LNCaP clone FGC (cell line): ENCODE data around the gene C11orf21.

Experiments
- DNase-seq: peaks from one replicate; pipeline ENCODE4 v3.0.0-alpha.2; 2011; ENCODE audit warnings: low read depth
- H3K4me3 ChIP-seq: 2 replicates; pipeline ENCODE4 v1.5.1; 2011; ENCODE audit warnings: mild to moderate bottlenecking, low read depth, low read length, control low read depth
- TF ChIP-seq, protein P1 (sequence below): IDR thresholded peaks from 2 replicates; pipeline ENCODE4 v1.5.1; 2012; ENCODE audit warnings: mild to moderate bottlenecking; ENCODE audit not compliant: control insufficient read depth, insufficient read depth; ENCODE audit errors: extremely low read depth

The C11orf21 gene

DNA sequence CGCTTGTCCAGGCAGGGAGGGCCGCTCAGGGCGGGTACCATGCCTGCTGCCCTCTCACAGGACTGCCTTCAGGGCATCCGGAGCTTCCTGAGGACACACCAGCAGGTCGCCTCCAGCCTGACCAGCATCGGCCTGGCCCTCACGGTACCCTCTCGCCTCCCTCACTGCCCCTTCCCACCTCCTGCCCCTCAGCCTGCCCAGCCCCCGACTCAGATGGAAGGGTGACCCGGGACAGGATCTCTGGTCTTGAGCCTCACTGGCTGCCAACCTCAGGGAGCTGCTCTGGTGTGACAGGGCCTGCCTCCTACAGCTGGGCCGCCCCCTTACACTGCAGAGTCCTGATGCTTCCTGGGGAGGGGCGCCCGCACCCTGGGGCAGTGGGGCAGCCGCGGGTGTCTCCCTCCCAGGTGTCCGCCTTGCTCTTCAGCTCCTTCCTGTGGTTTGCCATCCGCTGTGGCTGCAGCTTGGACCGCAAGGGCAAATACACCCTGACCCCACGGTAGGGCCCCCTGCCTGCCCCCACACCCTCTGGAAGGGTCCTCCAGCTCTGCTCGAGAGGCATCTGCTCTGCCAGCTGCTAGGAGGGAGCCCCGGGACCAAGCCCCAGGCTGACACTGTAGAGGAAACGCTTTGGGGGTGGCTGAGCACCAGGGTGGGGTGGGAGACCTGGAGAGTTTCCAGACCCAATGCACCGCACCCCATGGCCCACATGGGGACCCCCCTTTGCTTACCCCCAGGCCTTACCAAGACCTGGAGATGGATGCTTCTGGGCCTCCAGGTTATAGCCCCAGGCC is 14.6 kb upstream of the C11orf21 start:
- DNase-seq: no peak
- TF ChIP-seq, protein P1, sequence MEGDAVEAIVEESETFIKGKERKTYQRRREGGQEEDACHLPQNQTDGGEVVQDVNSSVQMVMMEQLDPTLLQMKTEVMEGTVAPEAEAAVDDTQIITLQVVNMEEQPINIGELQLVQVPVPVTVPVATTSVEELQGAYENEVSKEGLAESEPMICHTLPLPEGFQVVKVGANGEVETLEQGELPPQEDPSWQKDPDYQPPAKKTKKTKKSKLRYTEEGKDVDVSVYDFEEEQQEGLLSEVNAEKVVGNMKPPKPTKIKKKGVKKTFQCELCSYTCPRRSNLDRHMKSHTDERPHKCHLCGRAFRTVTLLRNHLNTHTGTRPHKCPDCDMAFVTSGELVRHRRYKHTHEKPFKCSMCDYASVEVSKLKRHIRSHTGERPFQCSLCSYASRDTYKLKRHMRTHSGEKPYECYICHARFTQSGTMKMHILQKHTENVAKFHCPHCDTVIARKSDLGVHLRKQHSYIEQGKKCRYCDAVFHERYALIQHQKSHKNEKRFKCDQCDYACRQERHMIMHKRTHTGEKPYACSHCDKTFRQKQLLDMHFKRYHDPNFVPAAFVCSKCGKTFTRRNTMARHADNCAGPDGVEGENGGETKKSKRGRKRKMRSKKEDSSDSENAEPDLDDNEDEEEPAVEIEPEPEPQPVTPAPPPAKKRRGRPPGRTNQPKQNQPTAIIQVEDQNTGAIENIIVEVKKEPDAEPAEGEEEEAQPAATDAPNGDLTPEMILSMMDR: no peak
- no peak overlapping the region for H3K4me3 ChIP-seq

DNA sequence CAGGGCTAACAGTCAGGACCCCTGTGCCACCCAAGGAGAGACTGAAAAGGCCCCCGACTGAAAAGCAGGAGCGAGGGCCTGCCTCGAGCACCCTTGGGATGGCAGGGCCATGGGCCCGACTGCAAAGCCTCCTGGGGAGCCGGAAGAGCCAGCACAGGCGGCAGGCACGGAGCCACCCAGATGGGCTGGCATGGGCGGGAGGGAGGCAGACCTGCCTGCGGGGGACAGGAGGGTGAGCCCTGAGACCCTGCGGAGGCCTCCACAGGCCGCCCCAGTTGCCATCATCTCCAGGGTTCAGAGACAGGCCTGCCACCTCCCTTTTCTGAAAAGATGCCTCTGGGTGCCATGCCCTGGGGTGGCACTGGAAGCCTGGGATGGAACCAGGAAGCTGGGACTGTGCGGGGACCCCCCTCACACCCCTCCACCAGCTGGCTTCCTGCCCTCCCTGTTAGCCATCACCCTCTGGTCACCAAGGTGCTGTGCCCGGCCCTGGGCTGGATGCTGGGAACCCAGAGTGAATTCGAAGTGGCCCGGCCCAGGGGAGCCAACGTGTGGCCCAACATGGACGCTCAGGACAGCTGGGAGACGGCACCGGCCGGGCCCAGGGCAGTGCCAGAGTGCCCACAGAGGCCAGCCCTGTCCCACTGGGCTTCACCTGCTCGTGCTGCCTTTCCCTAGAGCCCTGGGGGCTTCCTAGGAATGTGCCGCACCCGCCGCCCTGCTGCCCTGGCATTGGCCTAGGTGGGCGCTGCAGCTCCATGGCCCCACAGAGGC is 13.9 kb upstream of the C11orf21 start:
- no peak overlapping the region for H3K4me3 ChIP-seq
- TF ChIP-seq, protein P1: no peak
- DNase-seq: no peak

DNA sequence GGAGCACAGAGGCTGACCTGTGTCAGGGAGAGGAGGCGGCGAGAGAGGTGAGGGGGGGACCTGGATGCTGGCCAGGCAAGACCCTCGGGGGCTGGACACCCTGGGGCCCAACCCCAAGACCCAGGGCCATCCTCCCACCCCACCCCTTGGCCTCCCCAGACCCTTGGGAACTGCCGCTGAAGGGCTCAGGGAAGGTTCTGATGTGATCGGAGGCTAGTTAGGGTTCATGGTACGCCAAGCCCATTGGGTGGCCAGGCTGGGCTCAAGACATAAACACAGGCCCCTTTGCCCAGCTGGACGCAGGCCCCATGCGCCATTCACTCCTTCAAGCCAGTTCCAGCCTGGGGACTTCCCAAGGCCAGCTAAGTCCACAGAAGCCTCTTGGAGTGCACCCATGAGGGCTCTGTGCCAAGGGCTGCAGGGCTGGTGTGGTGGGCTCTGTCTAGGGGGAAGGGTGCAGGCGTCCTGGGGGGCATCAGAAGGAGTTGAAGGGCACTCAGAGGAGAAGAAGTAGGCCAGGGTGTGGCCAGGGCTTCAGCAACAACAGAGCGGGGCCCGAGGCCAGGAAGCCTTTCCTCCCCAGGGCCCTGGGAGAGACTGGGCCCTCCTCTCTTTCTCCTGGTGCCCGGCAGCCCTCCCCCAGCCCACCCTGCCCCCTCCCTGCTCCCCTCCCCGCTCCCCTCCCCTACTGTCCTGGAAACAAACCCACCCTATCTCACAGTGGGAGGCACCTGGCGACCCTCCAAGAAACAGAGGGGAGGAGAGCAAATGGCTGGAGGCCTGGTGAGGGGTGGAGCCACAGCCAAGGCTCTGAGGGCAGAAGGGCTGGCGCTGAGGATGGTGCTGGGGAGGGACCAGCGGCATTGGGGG is 13.0 kb upstream of the C11orf21 start:
- DNase-seq: no peak
- TF ChIP-seq, protein P1: no peak
- no peak overlapping the region for H3K4me3 ChIP-seq

DNA sequence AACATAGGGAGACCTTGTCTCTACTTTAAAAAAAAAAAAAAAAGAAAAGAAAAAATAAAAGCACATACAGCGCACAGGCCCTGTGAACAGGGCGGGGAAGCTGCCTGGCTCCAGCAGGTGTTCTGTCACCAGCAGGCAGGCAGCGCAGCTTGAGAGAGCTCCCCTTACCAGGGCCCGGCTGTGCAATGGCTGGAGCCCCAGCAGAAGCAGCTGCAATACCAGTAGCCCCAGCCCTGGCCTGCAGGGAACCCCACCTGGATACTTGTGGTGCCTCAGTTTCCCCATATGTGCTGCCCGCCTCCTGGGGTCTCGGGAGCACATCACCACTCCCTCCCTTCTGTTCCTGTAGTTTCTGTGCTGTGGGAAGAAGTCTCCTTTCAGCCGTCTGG is 12.4 kb upstream of the C11orf21 start:
- TF ChIP-seq, protein P1: no peak
- no peak for DNase-seq
- H3K4me3 ChIP-seq: no peak overlapping the region

DNA sequence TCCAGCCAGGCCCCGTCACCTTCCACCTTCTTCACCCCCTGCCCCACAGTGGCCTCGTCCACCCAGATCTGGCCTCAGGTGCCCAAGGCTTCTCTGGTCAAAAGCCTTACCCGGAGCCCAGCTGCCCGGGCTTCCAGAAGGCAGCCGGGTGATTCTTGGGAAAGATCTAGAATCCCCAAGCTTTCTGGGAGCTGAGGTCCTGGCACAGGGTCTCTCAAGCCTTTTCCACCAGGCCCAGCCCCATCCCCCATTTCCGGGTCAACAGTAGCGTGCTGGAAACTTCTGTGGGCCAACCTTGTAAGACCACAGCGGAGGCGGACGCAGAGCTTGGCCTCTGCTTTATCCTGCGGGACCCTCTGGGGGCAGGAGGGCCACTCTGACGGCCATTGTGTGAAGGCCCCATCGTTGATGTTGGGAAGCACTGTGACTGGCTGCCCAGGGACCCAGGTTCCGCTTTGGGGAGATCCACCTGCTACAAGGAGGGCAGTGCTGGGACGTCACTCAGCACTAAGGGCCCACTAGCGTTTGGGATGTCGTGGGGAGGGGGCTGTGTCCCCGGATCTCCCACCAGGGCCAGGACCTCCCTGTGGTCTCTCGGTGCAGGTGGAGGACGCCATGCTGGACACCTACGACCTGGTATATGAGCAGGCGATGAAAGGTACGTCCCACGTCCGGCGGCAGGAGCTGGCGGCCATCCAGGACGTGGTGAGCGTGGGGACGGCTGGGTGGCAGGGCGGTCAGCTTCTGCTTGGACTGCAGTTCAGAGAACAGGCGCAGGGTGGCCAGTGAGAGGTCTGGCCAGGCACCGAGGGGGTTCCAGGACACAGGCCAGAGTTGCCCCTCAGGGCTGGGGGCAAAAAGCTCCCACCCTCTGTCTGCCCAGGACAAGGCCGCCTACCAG is 11.6 kb upstream of the C11orf21 start:
- no peak for DNase-seq

More for the DNA sequence above, 11.6 kb upstream of the C11orf21 start:
- H3K4me3 ChIP-seq: no peak overlapping the region
- TF ChIP-seq, protein P1: no peak
